ENCODE measurements around the gene TRAPPC5. TPM values are rescaled to one million over a fixed set of nuclear protein-coding genes. Genes with fewer than 3 reads are reported as not detected.

The TRAPPC5 gene
- total and polyA plus RNA-seq, 2 experiments from 2014 or later = 78.3 to 252 TPM

DNA sequence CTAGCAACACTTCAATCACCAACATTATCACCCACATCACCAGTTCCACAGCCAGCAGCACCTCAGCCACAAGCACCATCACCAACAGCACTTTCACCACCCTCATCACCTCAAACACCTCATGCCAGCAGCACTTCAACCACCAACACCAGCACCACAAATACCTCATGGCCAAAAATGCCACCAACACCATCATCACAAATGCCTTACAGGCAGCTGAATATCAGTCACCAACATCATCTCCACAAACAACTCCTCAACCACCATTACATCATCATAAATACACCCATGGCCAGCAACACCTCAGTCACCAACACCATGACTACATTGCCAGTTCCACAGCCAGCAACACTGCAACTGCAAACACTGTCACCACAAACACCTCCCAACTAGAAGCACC is 10.9 kb downstream of the TRAPPC5 start:
- H4K20me1 ChIP-seq (replicated peaks; ENCODE audit: insufficient read depth) = no peaks in the 10 kb centered on the region
- Mint-ChIP-seq H3K36me3 (ENCODE audit: low read depth) (no peaks in the 10 kb centered on the region), H3K27me3 (ENCODE audit: insufficient read depth, low read depth, poor library complexity) (peaks cover 8% of the 10 kb centered on the region), H3K4me1 (peaks cover under 1% of the 10 kb centered on the region; the same call in 1 of the 3 replicates), H3K4me3 (no peak overlapping the region), H3K9me3 (no peaks in the 10 kb centered on the region), H3K27ac (no peak overlapping the region)
- H3K4me1 ChIP-seq (ENCODE audit: insufficient read depth) = no peaks in the 10 kb centered on the region
- no peaks in the 10 kb centered on the region for H3F3A ChIP-seq (replicated peaks; ENCODE audit: low read depth)
- no peak for TF ChIP-seq EZH2 (IDR thresholded peaks at IDR 0.05; ENCODE audit: low read depth, unreplicated experiment)
- no peak for TF ChIP-seq CREB1 (CRISPR knock-in tag; IDR thresholded peaks at IDR 0.05; ENCODE audit: low read depth)
- no peak for TF ChIP-seq ZNF114 (CRISPR knock-in tag; IDR thresholded peaks at IDR 0.05)
- TF ChIP-seq, protein P1, sequence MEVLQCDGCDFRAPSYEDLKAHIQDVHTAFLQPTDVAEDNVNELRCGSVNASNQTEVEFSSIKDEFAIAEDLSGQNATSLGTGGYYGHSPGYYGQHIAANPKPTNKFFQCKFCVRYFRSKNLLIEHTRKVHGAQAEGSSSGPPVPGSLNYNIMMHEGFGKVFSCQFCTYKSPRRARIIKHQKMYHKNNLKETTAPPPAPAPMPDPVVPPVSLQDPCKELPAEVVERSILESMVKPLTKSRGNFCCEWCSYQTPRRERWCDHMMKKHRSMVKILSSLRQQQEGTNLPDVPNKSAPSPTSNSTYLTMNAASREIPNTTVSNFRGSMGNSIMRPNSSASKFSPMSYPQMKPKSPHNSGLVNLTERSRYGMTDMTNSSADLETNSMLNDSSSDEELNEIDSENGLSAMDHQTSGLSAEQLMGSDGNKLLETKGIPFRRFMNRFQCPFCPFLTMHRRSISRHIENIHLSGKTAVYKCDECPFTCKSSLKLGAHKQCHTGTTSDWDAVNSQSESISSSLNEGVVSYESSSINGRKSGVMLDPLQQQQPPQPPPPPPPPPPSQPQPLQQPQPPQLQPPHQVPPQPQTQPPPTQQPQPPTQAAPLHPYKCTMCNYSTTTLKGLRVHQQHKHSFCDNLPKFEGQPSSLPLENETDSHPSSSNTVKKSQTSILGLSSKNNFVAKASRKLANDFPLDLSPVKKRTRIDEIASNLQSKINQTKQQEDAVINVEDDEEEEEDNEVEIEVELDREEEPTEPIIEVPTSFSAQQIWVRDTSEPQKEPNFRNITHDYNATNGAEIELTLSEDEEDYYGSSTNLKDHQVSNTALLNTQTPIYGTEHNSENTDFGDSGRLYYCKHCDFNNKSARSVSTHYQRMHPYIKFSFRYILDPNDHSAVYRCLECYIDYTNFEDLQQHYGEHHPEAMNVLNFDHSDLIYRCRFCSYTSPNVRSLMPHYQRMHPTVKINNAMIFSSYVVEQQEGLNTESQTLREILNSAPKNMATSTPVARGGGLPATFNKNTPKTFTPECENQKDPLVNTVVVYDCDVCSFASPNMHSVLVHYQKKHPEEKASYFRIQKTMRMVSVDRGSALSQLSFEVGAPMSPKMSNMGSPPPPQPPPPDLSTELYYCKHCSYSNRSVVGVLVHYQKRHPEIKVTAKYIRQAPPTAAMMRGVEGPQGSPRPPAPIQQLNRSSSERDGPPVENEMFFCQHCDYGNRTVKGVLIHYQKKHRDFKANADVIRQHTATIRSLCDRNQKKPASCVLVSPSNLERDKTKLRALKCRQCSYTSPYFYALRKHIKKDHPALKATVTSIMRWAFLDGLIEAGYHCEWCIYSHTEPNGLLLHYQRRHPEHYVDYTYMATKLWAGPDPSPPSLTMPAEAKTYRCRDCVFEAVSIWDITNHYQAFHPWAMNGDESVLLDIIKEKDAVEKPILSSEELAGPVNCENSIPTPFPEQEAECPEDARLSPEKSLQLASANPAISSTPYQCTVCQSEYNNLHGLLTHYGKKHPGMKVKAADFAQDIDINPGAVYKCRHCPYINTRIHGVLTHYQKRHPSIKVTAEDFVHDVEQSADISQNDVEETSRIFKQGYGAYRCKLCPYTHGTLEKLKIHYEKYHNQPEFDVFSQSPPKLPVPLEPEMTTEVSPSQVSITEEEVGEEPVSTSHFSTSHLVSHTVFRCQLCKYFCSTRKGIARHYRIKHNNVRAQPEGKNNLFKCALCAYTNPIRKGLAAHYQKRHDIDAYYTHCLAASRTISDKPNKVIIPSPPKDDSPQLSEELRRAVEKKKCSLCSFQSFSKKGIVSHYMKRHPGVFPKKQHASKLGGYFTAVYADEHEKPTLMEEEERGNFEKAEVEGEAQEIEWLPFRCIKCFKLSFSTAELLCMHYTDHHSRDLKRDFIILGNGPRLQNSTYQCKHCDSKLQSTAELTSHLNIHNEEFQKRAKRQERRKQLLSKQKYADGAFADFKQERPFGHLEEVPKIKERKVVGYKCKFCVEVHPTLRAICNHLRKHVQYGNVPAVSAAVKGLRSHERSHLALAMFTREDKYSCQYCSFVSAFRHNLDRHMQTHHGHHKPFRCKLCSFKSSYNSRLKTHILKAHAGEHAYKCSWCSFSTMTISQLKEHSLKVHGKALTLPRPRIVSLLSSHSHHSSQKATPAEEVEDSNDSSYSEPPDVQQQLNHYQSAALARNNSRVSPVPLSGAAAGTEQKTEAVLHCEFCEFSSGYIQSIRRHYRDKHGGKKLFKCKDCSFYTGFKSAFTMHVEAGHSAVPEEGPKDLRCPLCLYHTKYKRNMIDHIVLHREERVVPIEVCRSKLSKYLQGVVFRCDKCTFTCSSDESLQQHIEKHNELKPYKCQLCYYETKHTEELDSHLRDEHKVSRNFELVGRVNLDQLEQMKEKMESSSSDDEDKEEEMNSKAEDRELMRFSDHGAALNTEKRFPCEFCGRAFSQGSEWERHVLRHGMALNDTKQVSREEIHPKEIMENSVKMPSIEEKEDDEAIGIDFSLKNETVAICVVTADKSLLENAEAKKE (CRISPR knock-in tag; IDR thresholded peaks at IDR 0.05) = no peak
- TF ChIP-seq, protein P2, sequence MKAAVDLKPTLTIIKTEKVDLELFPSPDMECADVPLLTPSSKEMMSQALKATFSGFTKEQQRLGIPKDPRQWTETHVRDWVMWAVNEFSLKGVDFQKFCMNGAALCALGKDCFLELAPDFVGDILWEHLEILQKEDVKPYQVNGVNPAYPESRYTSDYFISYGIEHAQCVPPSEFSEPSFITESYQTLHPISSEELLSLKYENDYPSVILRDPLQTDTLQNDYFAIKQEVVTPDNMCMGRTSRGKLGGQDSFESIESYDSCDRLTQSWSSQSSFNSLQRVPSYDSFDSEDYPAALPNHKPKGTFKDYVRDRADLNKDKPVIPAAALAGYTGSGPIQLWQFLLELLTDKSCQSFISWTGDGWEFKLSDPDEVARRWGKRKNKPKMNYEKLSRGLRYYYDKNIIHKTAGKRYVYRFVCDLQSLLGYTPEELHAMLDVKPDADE (IDR thresholded peaks at IDR 0.05) = no peak
- no peak overlapping the region for H2AFZ ChIP-seq
- 0 out of 2 replicates have a peak, but pooled peaks cover 2% of the 10 kb centered on the region for H3K27me3 ChIP-seq (ENCODE audit: insufficient read depth)
- no peak overlapping the region for H3K4me3 ChIP-seq
- H3K9me2 ChIP-seq (ENCODE audit: insufficient read depth) = peaks cover 4% of the 10 kb centered on the region; the same call in 1 of the 2 replicates
- no peak overlapping the region for H3K4me2 ChIP-seq
- DNase-seq (ENCODE audit: low spot score) (no peak), ATAC-seq (no peak)
- H3K79me2 ChIP-seq (replicated peaks; ENCODE audit: insufficient read depth) = no peaks in the 10 kb centered on the region
- no peaks in the 10 kb centered on the region for H3K36me3 ChIP-seq (ENCODE audit: insufficient read depth)
- H3K27ac ChIP-seq (ENCODE audit: low read depth) = no peak overlapping the region
